K562 (cell line): ENCODE measurements around the gene VSNL1. TPM values are rescaled to one million over a fixed set of nuclear protein-coding genes. Genes with fewer than 3 reads are reported as not detected.

ENCODE experiments used
- polyA plus RNA-seq, 8 experiments: library from polyadenylated mRNA; depleted of rRNA in 4 of 8; stranded (reverse) in 5 of 8; unstranded in 3 of 8; fragments of >200 nt; fragmentation: Nextera tagmentation in 2 of 8; fragmentation: Illumina TruSeq in 1 of 8; extraction: Ambion mirVana in 2 of 8; extraction: Trizol in 1 of 8; gene quantifications; 2 replicates each; pipeline versions ENCODE4 v1.2.1 to v1.2.3, GENCODE V29; 2011 to 2014; ENCODE audit warnings: inconsistent platforms in 1 of 8, missing spikeins in 1 of 8
- total RNA-seq, 7 experiments: library from RNA; depleted of rRNA in 6 of 7; stranded (reverse); fragments of >200 nt in 6 of 7; fragmentation: Illumina TruSeq in 2 of 7; extraction: Trizol in 2 of 7; gene quantifications; 2 replicates each; pipeline versions ENCODE4 v1.2.1 to v1.2.3, GENCODE V29; 2011 to 2021; ENCODE audit warnings: low replicate concordance in 1 of 7
- TF ChIP-seq, protein P1 (sequence below), 2 experiments: fragments of 450-650 bp; formaldehyde crosslinking in 1 of 2; IDR thresholded peaks; 2 replicates each; pipeline versions ENCODE4 v1.4.0 to v1.6.1; 2014 to 2020; ENCODE audit warnings: mild to moderate bottlenecking in 2 of 2, borderline replicate concordance in 1 of 2, low read depth in 1 of 2

VSNL1 gene
- total and polyA plus RNA-seq, 9 of the 15 experiments (the other 6 are each of a cell fraction or from before 2014, with no cell fraction given) = 0.20 TPM; not detected in 8

DNA sequence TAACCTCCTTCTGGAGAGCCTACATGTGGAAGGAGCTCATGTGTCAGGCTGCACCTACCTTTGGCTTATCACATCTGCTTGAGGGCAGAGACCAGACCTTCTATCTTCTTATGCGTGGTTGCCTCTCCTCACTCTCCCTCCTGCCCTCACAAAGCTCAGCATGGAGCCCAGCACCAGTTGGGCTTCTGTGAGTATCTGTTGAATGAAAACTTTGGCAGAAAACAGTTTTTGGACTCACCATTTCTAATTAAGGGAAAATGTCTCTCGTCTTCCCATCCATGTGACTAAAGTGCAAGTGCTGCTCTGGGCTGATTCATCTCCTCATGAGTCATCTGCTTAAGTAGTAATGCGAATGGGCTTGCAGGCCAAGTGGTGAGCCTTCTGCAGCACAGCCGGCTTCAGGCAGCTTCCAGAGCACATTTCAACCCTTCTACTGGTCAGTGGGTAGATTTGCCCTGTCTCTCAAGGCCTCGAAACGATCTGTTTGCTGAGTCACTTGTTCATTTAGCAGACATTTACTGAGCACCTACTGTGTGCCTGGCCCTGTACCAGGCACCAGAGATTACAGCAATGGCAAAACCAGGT lies 102.6 kb downstream of the VSNL1 start (continued):
- TF ChIP-seq, protein P1, sequence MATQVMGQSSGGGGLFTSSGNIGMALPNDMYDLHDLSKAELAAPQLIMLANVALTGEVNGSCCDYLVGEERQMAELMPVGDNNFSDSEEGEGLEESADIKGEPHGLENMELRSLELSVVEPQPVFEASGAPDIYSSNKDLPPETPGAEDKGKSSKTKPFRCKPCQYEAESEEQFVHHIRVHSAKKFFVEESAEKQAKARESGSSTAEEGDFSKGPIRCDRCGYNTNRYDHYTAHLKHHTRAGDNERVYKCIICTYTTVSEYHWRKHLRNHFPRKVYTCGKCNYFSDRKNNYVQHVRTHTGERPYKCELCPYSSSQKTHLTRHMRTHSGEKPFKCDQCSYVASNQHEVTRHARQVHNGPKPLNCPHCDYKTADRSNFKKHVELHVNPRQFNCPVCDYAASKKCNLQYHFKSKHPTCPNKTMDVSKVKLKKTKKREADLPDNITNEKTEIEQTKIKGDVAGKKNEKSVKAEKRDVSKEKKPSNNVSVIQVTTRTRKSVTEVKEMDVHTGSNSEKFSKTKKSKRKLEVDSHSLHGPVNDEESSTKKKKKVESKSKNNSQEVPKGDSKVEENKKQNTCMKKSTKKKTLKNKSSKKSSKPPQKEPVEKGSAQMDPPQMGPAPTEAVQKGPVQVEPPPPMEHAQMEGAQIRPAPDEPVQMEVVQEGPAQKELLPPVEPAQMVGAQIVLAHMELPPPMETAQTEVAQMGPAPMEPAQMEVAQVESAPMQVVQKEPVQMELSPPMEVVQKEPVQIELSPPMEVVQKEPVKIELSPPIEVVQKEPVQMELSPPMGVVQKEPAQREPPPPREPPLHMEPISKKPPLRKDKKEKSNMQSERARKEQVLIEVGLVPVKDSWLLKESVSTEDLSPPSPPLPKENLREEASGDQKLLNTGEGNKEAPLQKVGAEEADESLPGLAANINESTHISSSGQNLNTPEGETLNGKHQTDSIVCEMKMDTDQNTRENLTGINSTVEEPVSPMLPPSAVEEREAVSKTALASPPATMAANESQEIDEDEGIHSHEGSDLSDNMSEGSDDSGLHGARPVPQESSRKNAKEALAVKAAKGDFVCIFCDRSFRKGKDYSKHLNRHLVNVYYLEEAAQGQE (IDR thresholded peaks at IDR 0.05; ENCODE audit: borderline replicate concordance) = peak; percentile 60
- TF ChIP-seq, protein P1 (CRISPR knock-in tag; IDR thresholded peaks at IDR 0.05; ENCODE audit: low read depth) = no peak
